Activated CD8-positive, alpha-beta memory T cell treated with anti-CD3 and anti-CD28 coated beads, Interleukin-2, amount 50 U/mL, for 1 hour (primary cell): Measurements from ENCODE around the gene MCF2L2.
"Not testable (repeated sequence)": the region's sequence is repeated elsewhere in the genome, so short reads cannot be mapped to it uniquely, and the experiment has no call there.

Experiments
- DNase-seq: peaks from one replicate; pipeline ENCODE4 v3.0.0-alpha.2; 2020; ENCODE audit errors: extremely low read depth

The MCF2L2 gene

GRCh38 chr3:183396662-183397391, 31.6 kb downstream of the MCF2L2 start:
- no peak for DNase-seq

GRCh38 chr3:183394150-183394549, 34.3 kb downstream of the MCF2L2 start:
- DNase-seq, result no peak

GRCh38 chr3:183393625-183394024, 34.8 kb downstream of the MCF2L2 start:
- DNase-seq, result no peak

GRCh38 chr3:183392186-183393034, 36.0 kb downstream of the MCF2L2 start:
- no peak for DNase-seq

GRCh38 chr3:183391460-183391859, 37.0 kb downstream of the MCF2L2 start:
- no peak for DNase-seq

GRCh38 chr3:183390844-183391243, 37.6 kb downstream of the MCF2L2 start:
- no peak for DNase-seq

GRCh38 chr3:183388213-183388895, 40.1 kb downstream of the MCF2L2 start:
- no peak for DNase-seq

- no peak for DNase-seq
Measured at GRCh38 chr3:183387797-183388196, 40.6 kb downstream of the MCF2L2 start.

- no peak for DNase-seq
Measured at GRCh38 chr3:183386651-183387050, 41.8 kb downstream of the MCF2L2 start.

GRCh38 chr3:183385698-183386613, 42.5 kb downstream of the MCF2L2 start:
- peak; percentile 33 for DNase-seq

- no peak for DNase-seq
Measured at GRCh38 chr3:183381673-183382072, 46.7 kb downstream of the MCF2L2 start.

- DNase-seq, result no peak
Measured at GRCh38 chr3:183381179-183381578, 47.2 kb downstream of the MCF2L2 start.

GRCh38 chr3:183378951-183379350, 49.5 kb downstream of the MCF2L2 start:
- DNase-seq, result no peak

- DNase-seq, result no peak
Measured at GRCh38 chr3:183378545-183378944, 49.9 kb downstream of the MCF2L2 start.

GRCh38 chr3:183378008-183378407, 50.4 kb downstream of the MCF2L2 start:
- DNase-seq, result no peak

GRCh38 chr3:183377307-183377959, 51.0 kb downstream of the MCF2L2 start:
- DNase-seq, result no peak

GRCh38 chr3:183375787-183376186, 52.6 kb downstream of the MCF2L2 start:
- no peak for DNase-seq

- no peak for DNase-seq
Measured at GRCh38 chr3:183375337-183375736, 53.1 kb downstream of the MCF2L2 start.

- DNase-seq, result no peak
Measured at GRCh38 chr3:183372911-183373310, 55.5 kb downstream of the MCF2L2 start.

- DNase-seq, result not testable (repeated sequence)
Measured at GRCh38 chr3:183371600-183371968, 56.8 kb downstream of the MCF2L2 start.

GRCh38 chr3:183370391-183370790, 58.0 kb downstream of the MCF2L2 start:
- no peak for DNase-seq
